HCT116 (cell line): ENCODE measurements around the gene CABLES1. TPM values are rescaled to one million over a fixed set of nuclear protein-coding genes. Genes with fewer than 3 reads are reported as not detected.

Experiments used
- ATAC-seq: fragments of 200-7000 bp; cut with Tn5 transposase; 2 replicates; pipeline ENCODE4 v1.9.1; 2020; ENCODE audit warnings: mild to moderate bottlenecking, moderate library complexity
- BruUV-seq: library from RNA; stranded (reverse); fragments of 400-500 nt; replicated peaks from 2 replicates; lab custom pipeline; 2021; lab: Mats Ljungman, UMichigan
- CTCF ChIA-PET: fragments of 300-600 bp; sonication (Branson Sonifier 250); formaldehyde crosslinking; loops from one replicate; lab custom pipeline; 2021; ENCODE audit warnings: antibody characterized with exemption; lab: Charles Lee
- POLR2A ChIA-PET: fragments of 300-600, 350-600 bp; sonication (Branson Sonifier 250); formaldehyde crosslinking; loops from one replicate; lab custom pipeline; 2021; ENCODE audit warnings: antibody characterized with exemption; lab: Charles Lee
- RAD21 ChIA-PET, 2 experiments: fragments of 300-600 bp; sonication (Branson Sonifier 250); formaldehyde crosslinking; loops; one replicate each; lab custom pipeline; 2023; ENCODE audit warnings: low total read pairs in 2 of 2; ENCODE audit not compliant: uncharacterized antibody in 2 of 2, unreplicated experiment in 2 of 2, low non-redundant PET in 1 of 2; lab: Charles Lee
- DNase-seq: peaks from one replicate; pipeline ENCODE4 v3.0.0-alpha.2; 2010; ENCODE audit warnings: low read depth, low spot score
- H2AFZ ChIP-seq: fragments of 200-600 bp; shearing (Covaris generic), sonication (generic); 2 replicates; pipeline ENCODE4 v1.6.1; 2017; ENCODE audit warnings: low read depth, mixed run types, mixed read lengths, antibody characterized with exemption, low read length; ENCODE audit not compliant: poor library complexity, severe bottlenecking
- H3K27ac ChIP-seq: 2 replicates; pipeline ENCODE4 v1.5.1; 2012; ENCODE audit warnings: low read depth, low read length
- H3K27me3 ChIP-seq: fragments of 200-600 bp; sonication (generic); 2 replicates; pipeline ENCODE4 v1.6.1; 2016; ENCODE audit warnings: mixed run types, low read length, mixed read lengths; ENCODE audit not compliant: insufficient read depth
- H3K36me3 ChIP-seq, 2 experiments: fragments of 200-500 bp in 1 of 2; fragments of 200-600 bp in 1 of 2; sonication (Bioruptor generic) in 1 of 2; sonication (generic) in 1 of 2; 2 replicates each; pipeline versions ENCODE4 v1.5.1 to v1.6.1; 2014 to 2016; ENCODE audit warnings: low read length in 2 of 2, inconsistent platforms in 1 of 2, mixed read lengths in 1 of 2, mixed run types in 1 of 2; ENCODE audit not compliant: insufficient read depth in 2 of 2, control insufficient read depth in 1 of 2
- H3K4me1 ChIP-seq, 2 experiments: fragments of 200-600 bp in 1 of 2; sonication (generic) in 1 of 2; 2 replicates each; pipeline versions ENCODE4 v1.5.1 to v1.6.1; 2012 to 2017; ENCODE audit warnings: low read length in 2 of 2, inconsistent platforms in 1 of 2, mild to moderate bottlenecking in 1 of 2, mixed read lengths in 1 of 2, mixed run types in 1 of 2, moderate library complexity in 1 of 2; ENCODE audit not compliant: insufficient read depth in 2 of 2, control insufficient read depth in 1 of 2
- H3K4me2 ChIP-seq: fragments of 200-600 bp; sonication (generic); 2 replicates; pipeline ENCODE4 v1.6.1; 2017; ENCODE audit warnings: mixed run types, low read length, mixed read lengths
- H3K4me3 ChIP-seq, 2 experiments: fragments of 200-600 bp in 1 of 2; sonication (generic) in 1 of 2; replicated peaks in 1 of 2; 2 replicates each; pipeline ENCODE4 v1.5.1; 2011 to 2016; ENCODE audit warnings: low read length in 2 of 2, control low read depth in 1 of 2, low read depth in 1 of 2, mild to moderate bottlenecking in 1 of 2, mixed read lengths in 1 of 2, mixed run types in 1 of 2
- H3K79me2 ChIP-seq: fragments of 200-600 bp; sonication (generic); 2 replicates; pipeline ENCODE4 v1.6.1; 2017; ENCODE audit warnings: mild to moderate bottlenecking, mixed run types, low read length, moderate library complexity, mixed read lengths; ENCODE audit not compliant: insufficient read depth
- H3K9ac ChIP-seq: fragments of 200-600 bp; sonication (generic); 2 replicates; pipeline ENCODE4 v1.6.1; 2016; ENCODE audit warnings: low read length, mixed read lengths
- H3K9me2 ChIP-seq: fragments of 200-600 bp; sonication (generic), shearing (Covaris generic); 2 replicates; pipeline ENCODE4 v1.6.1; 2017; ENCODE audit warnings: mixed run types, mild to moderate bottlenecking, moderate library complexity; ENCODE audit not compliant: insufficient read depth
- H3K9me3 ChIP-seq, 2 experiments: fragments of 200-500 bp in 1 of 2; fragments of 200-600 bp in 1 of 2; sonication (Bioruptor generic) in 1 of 2; sonication (generic) in 1 of 2; 2 replicates each; pipeline ENCODE4 v1.6.1; 2014 to 2017; ENCODE audit warnings: low read length in 2 of 2, mixed read lengths in 2 of 2, inconsistent platforms in 1 of 2, low read depth in 1 of 2, mild to moderate bottlenecking in 1 of 2, mixed run types in 1 of 2, moderate library complexity in 1 of 2; ENCODE audit not compliant: control insufficient read depth in 1 of 2, insufficient read depth in 1 of 2
- H4K20me1 ChIP-seq: fragments of 200-600 bp; sonication (generic), shearing (Covaris generic); 2 replicates; pipeline ENCODE4 v1.6.1; 2017; ENCODE audit warnings: mixed run types, mild to moderate bottlenecking, moderate library complexity; ENCODE audit not compliant: insufficient read depth
- CBX3 ChIP-seq: IDR thresholded peaks from 2 replicates; pipeline ENCODE4 v1.6.1; 2012; ENCODE audit warnings: low read depth
- CTCF ChIP-seq, 3 experiments: fragments of 200-600 bp in 1 of 3; sonication (generic) in 1 of 3; IDR thresholded peaks in 2 of 3; conservative IDR thresholded peaks in 1 of 3; 2 replicates each; pipeline ENCODE4 v1.5.1; 2012 to 2017; ENCODE audit warnings: low read depth in 2 of 3, low read length in 2 of 3, antibody characterized with exemption in 1 of 3, borderline replicate concordance in 1 of 3, control low read depth in 1 of 3, mild to moderate bottlenecking in 1 of 3, mixed read lengths in 1 of 3, mixed run types in 1 of 3, moderate library complexity in 1 of 3; ENCODE audit not compliant: insufficient read depth in 1 of 3
- EGR1 ChIP-seq: IDR thresholded peaks from 2 replicates; pipeline ENCODE4 v1.6.1; 2012; ENCODE audit warnings: low read depth
- ELF1 ChIP-seq: IDR thresholded peaks from 2 replicates; pipeline ENCODE4 v1.6.1; 2012; ENCODE audit warnings: low read depth, borderline replicate concordance
- EZH2 ChIP-seq: fragments of 200-600 bp; sonication (generic); IDR thresholded peaks from 2 replicates; pipeline ENCODE4 v1.6.1; 2017; ENCODE audit warnings: antibody characterized with exemption, mixed run types
- EZH2phosphoT487 ChIP-seq: fragments of 200-600 bp; IDR thresholded peaks from 2 replicates; pipeline ENCODE4 v1.6.1; 2018; ENCODE audit warnings: antibody characterized with exemption, borderline replicate concordance
- FOSL1 ChIP-seq: IDR thresholded peaks from 2 replicates; pipeline ENCODE4 v1.6.1; 2012; ENCODE audit warnings: low read depth
- JUND ChIP-seq: IDR thresholded peaks from 2 replicates; pipeline ENCODE4 v1.6.1; 2012
- POLR2A ChIP-seq: IDR thresholded peaks from 2 replicates; pipeline ENCODE4 v1.7.0; 2011; ENCODE audit warnings: borderline replicate concordance; ENCODE audit not compliant: insufficient read depth, insufficient read length; ENCODE audit errors: extremely low read depth
- SP1 ChIP-seq: IDR thresholded peaks from 2 replicates; pipeline ENCODE4 v1.6.1; 2012; ENCODE audit warnings: low read depth
- SRF ChIP-seq: IDR thresholded peaks from 2 replicates; pipeline ENCODE4 v1.6.1; 2012; ENCODE audit warnings: low read depth
- TCF7L2 ChIP-seq: IDR thresholded peaks from 2 replicates; pipeline ENCODE4 v1.7.0; 2011; ENCODE audit warnings: borderline replicate concordance, inconsistent platforms; ENCODE audit not compliant: insufficient read depth, insufficient read length; ENCODE audit errors: extremely low read depth
- YY1 ChIP-seq: IDR thresholded peaks from 2 replicates; pipeline ENCODE4 v1.6.1; 2011; ENCODE audit warnings: low read length, low read depth, moderate library complexity, mild to moderate bottlenecking; ENCODE audit not compliant: insufficient replicate concordance; ENCODE audit errors: extremely low read depth
- ZNF274 ChIP-seq: fragments of 200-500 bp; sonication (Bioruptor generic); IDR thresholded peaks from 2 replicates; pipeline ENCODE4 v1.6.1; 2014; ENCODE audit warnings: mild to moderate bottlenecking, low read depth, low read length, inconsistent platforms
- intact Hi-C: fragments of 100-400 bp; cut with micrococcal nuclease; formaldehyde crosslinking; loops from 2 replicates; pipeline ENCODE4 v1.10.0; 2022
- total RNA-seq: library from RNA; stranded (reverse); gene quantifications from one replicate; pipeline ENCODE4 v1.2.1, GENCODE V29; 2021; ENCODE audit not compliant: unreplicated experiment
- TF ChIP-seq, protein P1 (sequence below): IDR thresholded peaks from 2 replicates; pipeline ENCODE4 v1.6.1; 2012
- TF ChIP-seq, protein P2 (sequence below): IDR thresholded peaks from 2 replicates; pipeline ENCODE4 v1.6.1; 2011; ENCODE audit warnings: mild to moderate bottlenecking, low read length, moderate library complexity; ENCODE audit not compliant: insufficient replicate concordance; ENCODE audit errors: extremely low read depth
- TF ChIP-seq, protein P3 (sequence below): IDR thresholded peaks from 2 replicates; pipeline ENCODE4 v1.6.1; 2012; ENCODE audit warnings: low read depth

The CABLES1 gene
- total RNA-seq, 1 experiment from 2014 or later = 7.7 TPM

GRCh38 chr18:23188068-23188760 is 52.9 kb downstream of the CABLES1 start:
- Histone ChIP-seq H3K79me2 (no peaks in the 10 kb centered on the region), H3K27ac (no peak overlapping the region), H4K20me1 (no peaks in the 10 kb centered on the region), H3K4me2 (no peak overlapping the region), H3K36me3 (no peaks in the 10 kb centered on the region), H2AFZ (no peak overlapping the region), H3K9me3 (no peaks in the 10 kb centered on the region), H3K4me3 (no peak overlapping the region), H3K9me2 (no peaks in the 10 kb centered on the region), H3K4me1 (no peaks in the 10 kb centered on the region), H3K9ac (no peak overlapping the region), H3K27me3 (no peaks in the 10 kb centered on the region)
- ATAC-seq (no peak), DNase-seq (no peak)
- no TSS peak for BruUV-seq
- CTCF ChIA-PET = no interaction called here
- POLR2A ChIA-PET = no interaction called here
- intact Hi-C loops = no loop called here
- TF ChIP-seq JUND (no peak), EGR1 (no peak), YY1 (no peak), SP1 (no peak), CBX3 (no peak), ELF1 (no peak), FOSL1 (no peak), ZNF274 (no peak), TCF7L2 (no peak), CTCF (IDR thresholded peaks at IDR 0.05 in 2 of 3, conservative IDR thresholded peaks at IDR 0.05 in 1 of 3; ENCODE audit: borderline replicate concordance in 1 of 3, insufficient read depth in 1 of 3, low read depth in 2 of 3, low read length in 2 of 3) (no peak), EZH2 (no peak), EZH2phosphoT487 (no peak), POLR2A (no peak), SRF (no peak)
- TF ChIP-seq, protein P1, sequence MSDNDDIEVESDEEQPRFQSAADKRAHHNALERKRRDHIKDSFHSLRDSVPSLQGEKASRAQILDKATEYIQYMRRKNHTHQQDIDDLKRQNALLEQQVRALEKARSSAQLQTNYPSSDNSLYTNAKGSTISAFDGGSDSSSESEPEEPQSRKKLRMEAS = no peak
- TF ChIP-seq, protein P2, sequence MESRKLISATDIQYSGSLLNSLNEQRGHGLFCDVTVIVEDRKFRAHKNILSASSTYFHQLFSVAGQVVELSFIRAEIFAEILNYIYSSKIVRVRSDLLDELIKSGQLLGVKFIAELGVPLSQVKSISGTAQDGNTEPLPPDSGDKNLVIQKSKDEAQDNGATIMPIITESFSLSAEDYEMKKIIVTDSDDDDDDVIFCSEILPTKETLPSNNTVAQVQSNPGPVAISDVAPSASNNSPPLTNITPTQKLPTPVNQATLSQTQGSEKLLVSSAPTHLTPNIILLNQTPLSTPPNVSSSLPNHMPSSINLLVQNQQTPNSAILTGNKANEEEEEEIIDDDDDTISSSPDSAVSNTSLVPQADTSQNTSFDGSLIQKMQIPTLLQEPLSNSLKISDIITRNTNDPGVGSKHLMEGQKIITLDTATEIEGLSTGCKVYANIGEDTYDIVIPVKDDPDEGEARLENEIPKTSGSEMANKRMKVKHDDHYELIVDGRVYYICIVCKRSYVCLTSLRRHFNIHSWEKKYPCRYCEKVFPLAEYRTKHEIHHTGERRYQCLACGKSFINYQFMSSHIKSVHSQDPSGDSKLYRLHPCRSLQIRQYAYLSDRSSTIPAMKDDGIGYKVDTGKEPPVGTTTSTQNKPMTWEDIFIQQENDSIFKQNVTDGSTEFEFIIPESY = no peak
- TF ChIP-seq, protein P3, sequence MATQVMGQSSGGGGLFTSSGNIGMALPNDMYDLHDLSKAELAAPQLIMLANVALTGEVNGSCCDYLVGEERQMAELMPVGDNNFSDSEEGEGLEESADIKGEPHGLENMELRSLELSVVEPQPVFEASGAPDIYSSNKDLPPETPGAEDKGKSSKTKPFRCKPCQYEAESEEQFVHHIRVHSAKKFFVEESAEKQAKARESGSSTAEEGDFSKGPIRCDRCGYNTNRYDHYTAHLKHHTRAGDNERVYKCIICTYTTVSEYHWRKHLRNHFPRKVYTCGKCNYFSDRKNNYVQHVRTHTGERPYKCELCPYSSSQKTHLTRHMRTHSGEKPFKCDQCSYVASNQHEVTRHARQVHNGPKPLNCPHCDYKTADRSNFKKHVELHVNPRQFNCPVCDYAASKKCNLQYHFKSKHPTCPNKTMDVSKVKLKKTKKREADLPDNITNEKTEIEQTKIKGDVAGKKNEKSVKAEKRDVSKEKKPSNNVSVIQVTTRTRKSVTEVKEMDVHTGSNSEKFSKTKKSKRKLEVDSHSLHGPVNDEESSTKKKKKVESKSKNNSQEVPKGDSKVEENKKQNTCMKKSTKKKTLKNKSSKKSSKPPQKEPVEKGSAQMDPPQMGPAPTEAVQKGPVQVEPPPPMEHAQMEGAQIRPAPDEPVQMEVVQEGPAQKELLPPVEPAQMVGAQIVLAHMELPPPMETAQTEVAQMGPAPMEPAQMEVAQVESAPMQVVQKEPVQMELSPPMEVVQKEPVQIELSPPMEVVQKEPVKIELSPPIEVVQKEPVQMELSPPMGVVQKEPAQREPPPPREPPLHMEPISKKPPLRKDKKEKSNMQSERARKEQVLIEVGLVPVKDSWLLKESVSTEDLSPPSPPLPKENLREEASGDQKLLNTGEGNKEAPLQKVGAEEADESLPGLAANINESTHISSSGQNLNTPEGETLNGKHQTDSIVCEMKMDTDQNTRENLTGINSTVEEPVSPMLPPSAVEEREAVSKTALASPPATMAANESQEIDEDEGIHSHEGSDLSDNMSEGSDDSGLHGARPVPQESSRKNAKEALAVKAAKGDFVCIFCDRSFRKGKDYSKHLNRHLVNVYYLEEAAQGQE = no peak
- RAD21 ChIA-PET = no interaction called here
